ENCODE data around the gene ZFYVE19.

DNA sequence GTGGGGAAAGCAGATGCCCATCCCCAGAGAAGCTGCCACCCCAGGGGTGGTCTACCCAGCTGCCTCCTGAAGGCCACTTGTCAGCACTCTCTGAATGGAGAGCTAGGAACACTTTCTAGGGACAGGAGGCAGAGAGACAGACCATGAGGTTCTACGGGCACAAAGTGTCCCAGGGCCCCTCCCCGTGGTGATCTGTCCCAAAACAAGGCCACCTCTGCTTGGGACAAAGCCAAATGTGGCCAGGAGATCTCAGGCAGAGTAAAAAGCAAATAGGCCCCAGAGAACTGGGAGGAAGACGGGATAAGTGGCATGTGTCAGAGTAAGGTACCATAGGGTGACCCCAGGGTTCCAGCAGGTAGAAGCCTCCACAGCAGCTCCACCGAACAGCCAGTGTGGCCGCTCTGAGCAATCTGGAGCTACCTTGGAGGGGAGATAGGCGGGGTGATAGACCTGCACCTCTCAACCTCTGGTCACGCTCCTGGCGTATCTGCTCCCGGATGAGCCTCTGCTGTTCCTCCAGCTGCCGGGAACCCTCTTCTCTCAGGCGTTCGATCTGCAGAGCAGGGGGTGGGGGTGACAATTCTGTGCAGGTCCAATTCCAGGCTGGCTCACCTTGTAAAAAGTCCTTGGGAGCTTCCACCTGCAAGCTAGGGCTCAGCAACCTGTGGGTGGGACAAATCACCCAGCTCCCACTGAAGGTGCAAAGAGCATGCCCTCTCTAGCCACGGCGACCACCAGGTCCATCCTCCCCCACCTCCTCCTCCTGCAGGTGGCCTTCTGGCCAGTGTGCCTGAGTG is 31.0 kb upstream of the ZFYVE19 start:
- TF ChIP-seq POLR2AphosphoS5 (IDR thresholded peaks at IDR 0.05; ENCODE audit: borderline replicate concordance, low read depth, low read length): no peak
- no peak for TF ChIP-seq EZH2 (IDR thresholded peaks at IDR 0.05)
- TF ChIP-seq FOXP2 (optimal IDR thresholded peaks at IDR 0.05; ENCODE audit: control extremely low read depth, extremely low read length, insufficient read depth): no peak

Data from SK-N-MC (cell line).